ENCODE measurements around the gene TXNDC11.

- no peak for TF ChIP-seq CTCF (IDR thresholded peaks at IDR 0.05)
- TF ChIP-seq POLR2A (IDR thresholded peaks at IDR 0.05): no peak
Measured at GRCh38 chr16:11637320-11637719, 105.3 kb downstream of the TXNDC11 start.

All from lower leg skin (tissue), 3 donors.